Cardiac fibroblast (primary cell): ENCODE results near the gene SETD1A.
A peak's percentile ranks its signal among the peaks of the same experiment; 100 is the strongest.

Experiments used
- DNase-seq, 2 donors: peaks; one replicate each; pipeline versions ENCODE4 v3.0.0 to v3.0.0-alpha.2; 2010; ENCODE audit warnings: low read depth in 2 of 2
- H3K4me3 ChIP-seq, 2 donors: replicated peaks in 1 of 2; 1 replicate in 1 of 2; 2 replicates in 1 of 2; pipeline ENCODE4 v1.5.1; 2011; ENCODE audit warnings: low read depth in 2 of 2, low read length in 2 of 2, mild to moderate bottlenecking in 2 of 2, moderate library complexity in 1 of 2
- CTCF ChIP-seq: IDR thresholded peaks from one replicate; pipeline ENCODE4 v1.5.1; 2011; ENCODE audit warnings: low read depth, mild to moderate bottlenecking, low read length, inconsistent platforms

Gene SETD1A

GRCh38 chr16:30921748-30922419 is 35.7 kb upstream of the SETD1A start:
- peak overlapping the region; percentile 64 to 81 for H3K4me3 ChIP-seq
- peak; percentile 92 for TF ChIP-seq CTCF
- DNase-seq, result peak; percentile 91 to 93

DNA sequence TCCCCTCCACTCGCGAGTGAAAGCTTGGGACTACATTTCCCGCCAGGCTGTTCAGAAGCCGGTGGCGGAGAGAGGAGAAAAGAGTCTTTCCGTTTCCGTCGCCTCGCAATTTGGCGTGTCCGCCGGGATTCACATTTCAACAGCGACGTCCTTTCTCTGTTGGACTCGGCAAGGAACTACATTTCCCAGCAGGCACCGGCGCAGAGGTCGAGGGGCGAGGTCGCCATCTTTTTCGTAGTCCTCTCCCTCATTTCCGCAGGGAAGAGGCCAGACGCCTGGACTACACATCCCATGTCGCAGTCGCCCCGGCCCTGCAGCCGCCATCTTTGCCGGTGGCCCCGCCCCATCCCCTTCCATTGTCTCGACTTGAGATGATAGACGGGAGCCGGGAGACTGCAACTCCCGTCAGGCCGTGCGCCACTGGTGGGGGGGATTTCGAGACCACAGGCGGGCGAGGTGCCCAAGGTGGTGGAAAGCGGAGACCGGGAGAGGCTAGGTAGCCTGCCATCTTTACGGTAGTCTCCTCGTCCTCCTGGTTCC is 35.1 kb upstream of the SETD1A start:
- DNase-seq, result peak; percentile 100
- peak overlapping the region; percentile 73 to 81 for H3K4me3 ChIP-seq
- no peak for TF ChIP-seq CTCF

- DNase-seq, result peak; percentile 100
- peak overlapping the region; percentile 75 to 81 for H3K4me3 ChIP-seq
- no peak for TF ChIP-seq CTCF
Measured at GRCh38 chr16:30922960-30923535, 34.5 kb upstream of the SETD1A start.

- peak within 1 kb of the TSS; percentile 75 to 81 for H3K4me3 ChIP-seq
- no peak for DNase-seq
- no peak for TF ChIP-seq CTCF
Measured at GRCh38 chr16:30923554-30924075, 33.9 kb upstream of the SETD1A start, which contains the start of gene FBXL19. Gene FBXL19 (plus strand): TSS chr16:30923572. CDS start chr16:30925755, 2,183 bp downstream.

DNA sequence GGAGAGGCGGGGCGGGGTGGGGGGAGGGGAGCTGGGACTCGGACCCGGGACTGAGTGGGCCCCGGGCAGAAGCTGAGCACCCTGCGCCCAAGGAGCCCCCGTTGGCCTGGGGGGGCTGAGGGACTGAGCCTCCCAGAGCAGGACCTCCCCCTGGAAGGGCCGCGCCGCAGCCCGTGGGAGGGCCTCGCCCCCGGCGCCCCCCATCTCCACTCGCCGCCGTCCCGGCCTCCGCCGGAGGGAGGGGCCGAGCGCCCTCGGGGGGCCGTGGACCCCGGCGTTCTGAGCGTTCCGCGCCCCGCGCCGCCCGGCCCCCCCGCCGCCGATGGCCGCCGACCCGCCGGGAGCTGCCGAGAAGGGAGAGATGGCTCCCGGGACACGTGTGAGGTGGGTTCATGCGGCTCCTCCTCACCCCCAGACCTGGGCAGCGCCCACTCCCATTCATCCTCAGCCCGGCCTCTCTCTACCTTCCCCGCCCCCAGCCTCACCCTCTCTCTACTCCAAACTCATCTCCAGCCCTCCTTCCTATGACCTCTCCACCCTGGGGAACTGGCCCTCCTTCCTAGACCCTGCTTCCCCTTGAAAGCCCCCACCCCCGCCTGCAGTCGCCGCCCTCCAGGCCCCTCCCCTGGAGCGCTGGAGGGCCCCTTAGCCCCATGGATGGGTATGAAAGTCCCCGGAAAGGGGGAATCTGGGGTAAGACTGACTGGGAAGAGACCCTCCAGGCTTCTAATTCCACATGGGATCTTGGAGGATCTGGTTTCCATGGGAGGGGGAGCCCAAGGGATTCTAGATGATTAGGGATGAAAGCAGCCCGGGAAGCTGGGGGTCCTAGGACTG is 33.3 kb upstream of the SETD1A start:
- no peak for DNase-seq
- TF ChIP-seq CTCF, result no peak
- peak overlapping the region; percentile 75 to 81 for H3K4me3 ChIP-seq

DNA sequence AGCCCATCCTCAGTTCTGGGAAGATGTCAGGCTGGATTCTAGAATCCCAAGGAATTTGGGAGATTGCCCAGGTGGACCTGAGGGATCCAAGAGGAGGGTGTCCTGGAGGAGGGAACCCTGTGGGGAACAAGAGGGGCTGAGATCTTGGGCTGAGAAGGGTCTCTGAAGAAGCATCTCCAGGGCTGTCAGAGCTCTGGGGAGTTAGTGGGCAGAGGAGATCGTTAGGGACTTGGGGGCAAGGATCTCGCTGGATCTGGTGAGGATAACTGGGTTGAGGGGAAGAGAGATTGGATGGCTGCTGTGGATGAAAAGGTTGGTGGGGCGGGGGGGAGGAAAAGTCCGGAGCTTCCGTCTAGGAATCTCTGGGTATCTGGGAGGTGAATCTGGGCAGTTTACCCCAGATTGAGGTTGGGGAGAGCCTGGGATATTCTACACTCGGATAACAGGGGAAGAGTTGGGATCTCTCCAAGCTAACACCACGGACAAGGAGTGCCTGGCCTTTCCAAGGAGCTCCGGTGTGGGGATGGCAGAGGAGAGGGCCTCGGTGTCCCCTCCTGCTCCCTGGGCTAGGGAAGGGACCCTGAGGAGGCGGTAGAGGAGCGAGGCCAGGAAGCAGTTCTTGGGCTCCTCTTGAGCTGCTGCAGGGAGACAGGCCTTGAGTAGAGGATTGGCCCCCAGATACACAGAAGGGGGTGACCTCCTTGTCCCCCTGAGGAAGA is 32.5 kb upstream of the SETD1A start:
- no peak for DNase-seq
- H3K4me3 ChIP-seq, result peak overlapping the region; percentile 75 to 81
- TF ChIP-seq CTCF, result no peak
